Prostate gland (tissue), 2 donors: ENCODE measurements around the gene NPEPL1. TPM values are rescaled to one million over a fixed set of nuclear protein-coding genes. Genes with fewer than 3 reads are reported as not detected.

Experiments used
- DNase-seq: peaks from one replicate; pipeline ENCODE4 v3.0.0-alpha.2; 2019; ENCODE audit warnings: low spot score
- H3K27ac ChIP-seq, 2 donors: fragments of 200-600 bp; sonication (generic); 2 replicates each; pipeline ENCODE4 v1.5.1; 2017 to 2019
- H3K27me3 ChIP-seq: fragments of 200-600 bp; sonication (generic); replicated peaks from 2 replicates; pipeline ENCODE4 v1.5.1; 2019; ENCODE audit not compliant: insufficient read depth
- H3K36me3 ChIP-seq, 2 donors: fragments of 200-600 bp; sonication (generic); 1 replicate in 1 of 2; 2 replicates in 1 of 2; pipeline versions ENCODE4 v1.5.1 to v1.8.1; 2017 to 2019
- H3K4me1 ChIP-seq: fragments of 200-600 bp; sonication (generic); replicated peaks from 2 replicates; pipeline ENCODE4 v1.5.1; 2019
- H3K4me3 ChIP-seq, 2 donors: fragments of 200-600 bp; sonication (generic); 2 replicates each; pipeline ENCODE4 v1.5.1; 2017 to 2019
- H3K9me3 ChIP-seq: fragments of 200-600 bp; sonication (generic); 2 replicates; pipeline ENCODE4 v1.5.1; 2017
- CTCF ChIP-seq, 4 experiments: fragments of 200-600 bp in 2 of 4; fragments of 450-650 bp in 2 of 4; sonication (generic) in 2 of 4; IDR thresholded peaks; 1 replicate in 3 of 4; 2 replicates in 1 of 4; pipeline ENCODE4 v1.5.1; 2016 to 2019; ENCODE audit warnings: antibody characterized with exemption in 4 of 4, mild to moderate bottlenecking in 2 of 4, moderate library complexity in 2 of 4
- POLR2A ChIP-seq: fragments of 450-650 bp; IDR thresholded peaks from one replicate; pipeline ENCODE4 v1.6.1; 2016; ENCODE audit warnings: antibody characterized with exemption, mild to moderate bottlenecking
- POLR2AphosphoS5 ChIP-seq: sonication (generic); formaldehyde crosslinking; IDR thresholded peaks from one replicate; pipeline ENCODE4 v1.6.1; 2017; ENCODE audit warnings: antibody characterized with exemption
- WGBS: methylation state at CpG from one replicate; pipeline ENCODE4 v1.1.5; 2018; 5-methylcytosine and 5-hydroxymethylcytosine counted together
- intact Hi-C: fragments of 100-400 bp; cut with DNase I; formaldehyde crosslinking; loops from one replicate; pipeline ENCODE4 v1.14.2; 2022
- total RNA-seq, 2 donors: library from RNA; depleted of rRNA; stranded (reverse); fragments of >200 nt; gene quantifications; one replicate each; pipeline ENCODE4 v1.1.0, GENCODE V29; 2016

NPEPL1 gene
- total RNA-seq, 2 donors from 2014 or later = 25.7 to 63.1 TPM

GRCh38 chr20:58658760-58659159 lies 33.8 kb upstream of the NPEPL1 start:
- Histone ChIP-seq H3K9me3 (no peaks in the 10 kb centered on the region), H3K27me3 (no peaks in the 10 kb centered on the region), H3K36me3 (no peaks in the 10 kb centered on the region), H3K4me3 (no peak overlapping the region), H3K27ac (no peak overlapping the region), H3K4me1 (peaks cover 14% of the 10 kb centered on the region)
- intact Hi-C loops = no loop called here
- 69% methylated on average over 4 of the region's 4 CpGs for WGBS
- TF ChIP-seq CTCF (IDR thresholded peaks at IDR 0.05) = no peak
- no peak for TF ChIP-seq POLR2AphosphoS5
- TF ChIP-seq POLR2A = no peak
- no peak for DNase-seq

GRCh38 chr20:58659841-58660240 lies 32.8 kb upstream of the NPEPL1 start:
- no peak for TF ChIP-seq CTCF (IDR thresholded peaks at IDR 0.05)
- no peak for TF ChIP-seq POLR2AphosphoS5
- no peak for TF ChIP-seq POLR2A
- Histone ChIP-seq H3K27me3 (no peaks in the 10 kb centered on the region), H3K4me1 (peaks cover 11% of the 10 kb centered on the region), H3K4me3 (no peak overlapping the region), H3K36me3 (no peaks in the 10 kb centered on the region), H3K9me3 (no peaks in the 10 kb centered on the region), H3K27ac (no peak overlapping the region)
- intact Hi-C loops = no loop called here
- no peak for DNase-seq
- WGBS = 38% methylated on average over 3 of the region's 3 CpGs

- H3K4me1 ChIP-seq = peaks cover 4% of the 10 kb centered on the region
- intact Hi-C loops = no loop called here
- no peak for DNase-seq
- 72% methylated on average over 14 of the region's 14 CpGs for WGBS
- no peak overlapping the region for H3K27ac ChIP-seq
- H3K36me3 ChIP-seq = no peaks in the 10 kb centered on the region
- no peaks in the 10 kb centered on the region for H3K27me3 ChIP-seq
- no peaks in the 10 kb centered on the region for H3K9me3 ChIP-seq
- no peak overlapping the region for H3K4me3 ChIP-seq
- no peak for TF ChIP-seq POLR2A
- no peak for TF ChIP-seq CTCF (IDR thresholded peaks at IDR 0.05)
- no peak for TF ChIP-seq POLR2AphosphoS5
Observed at GRCh38 chr20:58660855-58661597, 31.6 kb upstream of the NPEPL1 start.

- Histone ChIP-seq H3K36me3 (no peaks in the 10 kb centered on the region), H3K4me3 (no peak overlapping the region), H3K27me3 (no peaks in the 10 kb centered on the region), H3K9me3 (no peaks in the 10 kb centered on the region), H3K4me1 (peaks cover 3% of the 10 kb centered on the region), H3K27ac (no peak overlapping the region)
- WGBS = 87% methylated on average over 12 of the region's 12 CpGs
- TF ChIP-seq CTCF (IDR thresholded peaks at IDR 0.05) (no peak), POLR2AphosphoS5 (no peak), POLR2A (no peak)
- intact Hi-C loops = no loop called here
- DNase-seq = no peak
Observed at GRCh38 chr20:58661598-58662473, 30.8 kb upstream of the NPEPL1 start.
